ENCODE results near the gene CYP19A1. TPM values are rescaled to one million over a fixed set of nuclear protein-coding genes. Genes with fewer than 3 reads are reported as not detected.

The CYP19A1 gene
- total and polyA plus RNA-seq, 5 donors from 2014 or later, result 0.52 TPM; not detected in 4

GRCh38 chr15:51321316-51321715 is 17.1 kb downstream of the CYP19A1 start:
- H3K4me3 ChIP-seq (ENCODE audit: low read depth, low read length), result no peak overlapping the region
- H3K9me3 ChIP-seq (ENCODE audit: control insufficient read depth in 2 of 2, low read length in 2 of 2), result no peaks in the 10 kb centered on the region
- Mint-ChIP-seq H3K27me3 (peaks cover 11% of the 10 kb centered on the region), H3K4me1 (no peaks in the 10 kb centered on the region), H3K36me3 (no peaks in the 10 kb centered on the region), H3K4me3 (no peak overlapping the region), H3K9me3 (peaks cover 0 to 2% (median 0%) of the 10 kb centered on the region in 7 donors), H3K27ac (no peak overlapping the region)
- no peak for DNase-seq
- no peaks in the 10 kb centered on the region for H3K4me1 ChIP-seq (ENCODE audit: control insufficient read depth, insufficient read depth, low read length, poor library complexity, severe bottlenecking)
- H3K36me3 ChIP-seq (ENCODE audit: control insufficient read depth, insufficient read depth, low read length), result no peaks in the 10 kb centered on the region
- H3K27me3 ChIP-seq (ENCODE audit: control insufficient read depth, insufficient read depth, low read length), result no peaks in the 10 kb centered on the region
- no peak for ATAC-seq (ENCODE audit: low read depth in 2 of 2)
- no peak overlapping the region for H3K27ac ChIP-seq (ENCODE audit: insufficient read depth, low read length, poor library complexity, severe bottlenecking)

GRCh38 chr15:51320843-51321242 is 17.6 kb downstream of the CYP19A1 start:
- Histone ChIP-seq H3K4me1 (ENCODE audit: control insufficient read depth, insufficient read depth, low read length, poor library complexity, severe bottlenecking) (no peaks in the 10 kb centered on the region), H3K27me3 (ENCODE audit: control insufficient read depth, insufficient read depth, low read length) (no peaks in the 10 kb centered on the region), H3K4me3 (ENCODE audit: low read depth, low read length) (no peak overlapping the region), H3K36me3 (ENCODE audit: control insufficient read depth, insufficient read depth, low read length) (no peaks in the 10 kb centered on the region), H3K27ac (ENCODE audit: insufficient read depth, low read length, poor library complexity, severe bottlenecking) (no peak overlapping the region), H3K9me3 (ENCODE audit: control insufficient read depth in 2 of 2, low read length in 2 of 2) (no peaks in the 10 kb centered on the region)
- Mint-ChIP-seq H3K4me3 (no peak overlapping the region), H3K36me3 (no peaks in the 10 kb centered on the region), H3K4me1 (no peaks in the 10 kb centered on the region), H3K27ac (no peak overlapping the region), H3K27me3 (peaks cover 11% of the 10 kb centered on the region), H3K9me3 (peaks cover 0 to 2% (median 0%) of the 10 kb centered on the region in 7 donors)
- no peak for ATAC-seq (ENCODE audit: low read depth in 2 of 2)
- DNase-seq, result no peak

- Mint-ChIP-seq H3K4me3 (no peak overlapping the region), H3K9me3 (peaks cover 0 to 3% (median 0%) of the 10 kb centered on the region in 7 donors), H3K27me3 (peaks cover 11% of the 10 kb centered on the region), H3K27ac (no peak overlapping the region), H3K4me1 (no peaks in the 10 kb centered on the region), H3K36me3 (no peaks in the 10 kb centered on the region)
- H3K9me3 ChIP-seq (ENCODE audit: control insufficient read depth in 2 of 2, low read length in 2 of 2), result no peaks in the 10 kb centered on the region
- no peak overlapping the region for H3K4me3 ChIP-seq (ENCODE audit: low read depth, low read length)
- DNase-seq (no peak), ATAC-seq (ENCODE audit: low read depth in 2 of 2) (no peak)
- no peak overlapping the region for H3K27ac ChIP-seq (ENCODE audit: insufficient read depth, low read length, poor library complexity, severe bottlenecking)
- no peaks in the 10 kb centered on the region for H3K27me3 ChIP-seq (ENCODE audit: control insufficient read depth, insufficient read depth, low read length)
- no peaks in the 10 kb centered on the region for H3K36me3 ChIP-seq (ENCODE audit: control insufficient read depth, insufficient read depth, low read length)
- H3K4me1 ChIP-seq (ENCODE audit: control insufficient read depth, insufficient read depth, low read length, poor library complexity, severe bottlenecking), result no peaks in the 10 kb centered on the region
Measured at GRCh38 chr15:51319539-51319938, 18.9 kb downstream of the CYP19A1 start.

- Histone ChIP-seq H3K27me3 (ENCODE audit: control insufficient read depth, insufficient read depth, low read length) (no peaks in the 10 kb centered on the region), H3K4me1 (ENCODE audit: control insufficient read depth, insufficient read depth, low read length, poor library complexity, severe bottlenecking) (no peaks in the 10 kb centered on the region), H3K4me3 (ENCODE audit: low read depth, low read length) (no peak overlapping the region), H3K27ac (ENCODE audit: insufficient read depth, low read length, poor library complexity, severe bottlenecking) (no peak overlapping the region), H3K36me3 (ENCODE audit: control insufficient read depth, insufficient read depth, low read length) (no peaks in the 10 kb centered on the region), H3K9me3 (ENCODE audit: control insufficient read depth in 2 of 2, low read length in 2 of 2) (no peaks in the 10 kb centered on the region)
- no peak overlapping the region for H3K4me3 Mint-ChIP-seq
- no peak overlapping the region for H3K27ac Mint-ChIP-seq
- peaks cover 0 to 3% (median 0%) of the 10 kb centered on the region in 7 donors for H3K9me3 Mint-ChIP-seq
- no peak for DNase-seq
- H3K27me3 Mint-ChIP-seq, result peaks cover 11% of the 10 kb centered on the region
- ATAC-seq (ENCODE audit: low read depth in 2 of 2), result no peak
- no peaks in the 10 kb centered on the region for H3K4me1 Mint-ChIP-seq
- H3K36me3 Mint-ChIP-seq, result no peaks in the 10 kb centered on the region
Measured at GRCh38 chr15:51318382-51319150, 19.8 kb downstream of the CYP19A1 start.

- Histone ChIP-seq H3K4me1 (ENCODE audit: control insufficient read depth, insufficient read depth, low read length, poor library complexity, severe bottlenecking) (no peaks in the 10 kb centered on the region), H3K9me3 (ENCODE audit: control insufficient read depth in 2 of 2, low read length in 2 of 2) (no peaks in the 10 kb centered on the region), H3K36me3 (ENCODE audit: control insufficient read depth, insufficient read depth, low read length) (no peaks in the 10 kb centered on the region), H3K4me3 (ENCODE audit: low read depth, low read length) (no peak overlapping the region), H3K27ac (ENCODE audit: insufficient read depth, low read length, poor library complexity, severe bottlenecking) (no peak overlapping the region), H3K27me3 (ENCODE audit: control insufficient read depth, insufficient read depth, low read length) (no peaks in the 10 kb centered on the region)
- H3K27ac Mint-ChIP-seq, result no peak overlapping the region
- no peak overlapping the region for H3K4me3 Mint-ChIP-seq
- no peaks in the 10 kb centered on the region for H3K36me3 Mint-ChIP-seq
- no peaks in the 10 kb centered on the region for H3K4me1 Mint-ChIP-seq
- ATAC-seq (ENCODE audit: low read depth in 2 of 2), result no peak
- H3K27me3 Mint-ChIP-seq, result peaks cover 6% of the 10 kb centered on the region
- no peak for DNase-seq
- H3K9me3 Mint-ChIP-seq, result peaks cover 0 to 2% (median 0%) of the 10 kb centered on the region in 7 donors
Measured at GRCh38 chr15:51316636-51317035, 21.8 kb downstream of the CYP19A1 start.

GRCh38 chr15:51315726-51316125 is 22.7 kb downstream of the CYP19A1 start:
- DNase-seq (no peak), ATAC-seq (ENCODE audit: low read depth in 2 of 2) (no peak)
- H3K27ac ChIP-seq (ENCODE audit: insufficient read depth, low read length, poor library complexity, severe bottlenecking), result no peak overlapping the region
- peaks cover 0 to 1% (median 0%) of the 10 kb centered on the region in 7 donors for H3K9me3 Mint-ChIP-seq
- H3K27me3 ChIP-seq (ENCODE audit: control insufficient read depth, insufficient read depth, low read length), result no peaks in the 10 kb centered on the region
- H3K4me1 Mint-ChIP-seq, result no peaks in the 10 kb centered on the region
- no peaks in the 10 kb centered on the region for H3K9me3 ChIP-seq (ENCODE audit: control insufficient read depth in 2 of 2, low read length in 2 of 2)
- no peaks in the 10 kb centered on the region for H3K4me1 ChIP-seq (ENCODE audit: control insufficient read depth, insufficient read depth, low read length, poor library complexity, severe bottlenecking)
- H3K27ac Mint-ChIP-seq, result no peak overlapping the region
- H3K36me3 ChIP-seq (ENCODE audit: control insufficient read depth, insufficient read depth, low read length), result no peaks in the 10 kb centered on the region
- no peaks in the 10 kb centered on the region for H3K36me3 Mint-ChIP-seq
- no peaks in the 10 kb centered on the region for H3K27me3 Mint-ChIP-seq
- H3K4me3 ChIP-seq (ENCODE audit: low read depth, low read length), result no peak overlapping the region
- no peak overlapping the region for H3K4me3 Mint-ChIP-seq

- no peak for ATAC-seq (ENCODE audit: low read depth in 2 of 2)
Measured at GRCh38 chr15:51314391-51315337, 23.7 kb downstream of the CYP19A1 start.

More at GRCh38 chr15:51314391-51315337, 23.7 kb downstream of the CYP19A1 start:
- H3K27ac ChIP-seq (ENCODE audit: insufficient read depth, low read length, poor library complexity, severe bottlenecking), result no peak overlapping the region
- no peaks in the 10 kb centered on the region for H3K27me3 ChIP-seq (ENCODE audit: control insufficient read depth, insufficient read depth, low read length)
- H3K27ac Mint-ChIP-seq, result no peak overlapping the region
- no peaks in the 10 kb centered on the region for H3K36me3 ChIP-seq (ENCODE audit: control insufficient read depth, insufficient read depth, low read length)
- no peak overlapping the region for H3K4me3 ChIP-seq (ENCODE audit: low read depth, low read length)
- H3K9me3 ChIP-seq (ENCODE audit: control insufficient read depth in 2 of 2, low read length in 2 of 2), result no peaks in the 10 kb centered on the region
- no peak for DNase-seq
- no peaks in the 10 kb centered on the region for H3K4me1 Mint-ChIP-seq
- H3K4me1 ChIP-seq (ENCODE audit: control insufficient read depth, insufficient read depth, low read length, poor library complexity, severe bottlenecking), result no peaks in the 10 kb centered on the region
- no peaks in the 10 kb centered on the region for H3K36me3 Mint-ChIP-seq
- H3K27me3 Mint-ChIP-seq, result no peaks in the 10 kb centered on the region
- no peak overlapping the region for H3K4me3 Mint-ChIP-seq
- H3K9me3 Mint-ChIP-seq, result peaks cover 0 to 1% (median 0%) of the 10 kb centered on the region in 7 donors

All from CD4-positive, CD25-positive, alpha-beta regulatory T cell (primary cell).